Pons (tissue), 1 donor: Measurements from ENCODE around the gene UVRAG.
"Not testable (repeated sequence)": the region's sequence is repeated elsewhere in the genome, so short reads cannot be mapped to it uniquely, and the experiment has no call there.

Source experiments
- DNase-seq: peaks from one replicate; pipeline ENCODE4 v3.0.0-alpha.2; 2016; ENCODE audit warnings: low spot score

The UVRAG gene

DNA sequence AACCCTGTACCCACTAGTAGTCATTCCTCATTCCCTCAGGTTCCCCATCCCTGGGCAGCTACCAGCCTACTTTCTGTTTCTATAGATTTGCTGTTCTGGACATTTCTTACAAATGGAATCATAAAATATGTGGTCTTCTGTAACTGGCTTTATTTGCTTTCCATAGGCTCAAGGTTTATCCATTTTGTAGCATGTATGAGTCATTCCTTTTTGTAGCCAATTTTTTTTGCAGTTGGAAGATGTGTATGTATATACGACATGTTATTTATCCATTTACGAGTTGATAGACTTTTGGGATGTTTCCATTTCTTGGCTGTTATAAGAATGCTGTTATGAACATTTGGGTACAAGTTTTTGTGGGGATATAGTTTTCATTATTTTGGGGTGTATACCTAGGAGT is 260.7 kb downstream of the UVRAG start:
- DNase-seq, result no peak

DNA sequence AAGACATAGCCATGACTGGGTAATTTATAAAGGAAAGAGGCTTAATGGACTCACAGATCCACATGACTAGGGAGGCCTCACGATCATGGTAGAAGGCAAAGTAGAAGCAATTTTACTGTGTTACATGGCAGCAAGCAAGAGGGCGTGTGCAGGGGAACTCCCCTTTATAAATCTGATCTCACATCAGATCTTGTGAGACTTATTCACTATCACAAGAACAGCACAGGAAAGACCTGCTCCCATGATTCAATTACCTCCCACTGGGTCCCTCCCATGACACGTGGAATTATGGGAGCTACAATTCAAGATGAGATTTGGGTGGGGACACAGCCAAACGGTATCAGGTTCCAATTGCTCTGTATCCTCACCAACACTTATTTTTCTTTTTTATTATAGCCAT is 261.2 kb downstream of the UVRAG start:
- not testable (repeated sequence) for DNase-seq

DNA sequence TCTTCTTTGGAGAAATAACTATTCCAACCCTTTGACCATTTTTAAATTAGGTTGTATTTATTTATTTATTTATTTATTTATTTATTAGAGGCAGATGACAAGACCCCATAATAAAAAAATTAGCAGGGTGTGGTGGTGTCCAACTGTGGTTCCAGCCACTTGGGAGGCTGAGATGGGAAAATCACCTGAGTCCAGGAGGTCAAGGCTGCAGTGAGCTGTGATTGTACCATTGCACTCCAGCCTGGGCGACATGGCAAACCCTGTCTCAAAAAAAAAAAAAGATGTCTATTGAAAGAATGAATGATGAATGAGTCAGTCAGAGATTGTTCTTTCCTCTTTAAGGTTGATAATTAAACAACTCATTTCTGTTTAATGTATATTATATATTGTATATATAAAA is 261.7 kb downstream of the UVRAG start:
- no peak for DNase-seq

DNA sequence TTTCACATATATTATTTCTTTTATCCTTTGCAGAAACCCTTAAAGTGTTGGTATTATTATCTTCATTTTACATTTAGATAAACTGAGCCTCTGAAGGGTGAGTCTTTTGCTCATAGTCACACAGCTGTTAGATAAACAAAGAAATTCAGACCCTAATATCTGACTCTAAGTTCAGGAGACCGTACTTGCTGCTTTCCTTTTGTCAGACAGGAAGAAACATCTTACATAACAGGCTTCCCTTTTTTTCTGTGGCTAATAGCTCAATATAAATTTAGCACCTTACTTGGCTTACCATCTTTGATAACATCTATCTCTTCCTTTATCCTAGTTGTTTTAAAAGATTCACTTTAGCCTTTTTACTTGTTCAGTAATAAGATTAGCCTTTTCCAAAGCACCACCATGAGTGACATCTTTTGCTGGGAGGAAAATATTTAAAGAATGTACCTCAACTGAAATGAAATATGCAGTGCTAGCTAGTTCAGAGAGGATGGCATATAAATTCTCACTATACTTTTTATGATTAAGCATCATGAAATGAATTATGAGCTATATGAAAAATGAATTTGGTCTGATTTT is 262.7 kb downstream of the UVRAG start:
- DNase-seq, result peak; percentile 57

DNA sequence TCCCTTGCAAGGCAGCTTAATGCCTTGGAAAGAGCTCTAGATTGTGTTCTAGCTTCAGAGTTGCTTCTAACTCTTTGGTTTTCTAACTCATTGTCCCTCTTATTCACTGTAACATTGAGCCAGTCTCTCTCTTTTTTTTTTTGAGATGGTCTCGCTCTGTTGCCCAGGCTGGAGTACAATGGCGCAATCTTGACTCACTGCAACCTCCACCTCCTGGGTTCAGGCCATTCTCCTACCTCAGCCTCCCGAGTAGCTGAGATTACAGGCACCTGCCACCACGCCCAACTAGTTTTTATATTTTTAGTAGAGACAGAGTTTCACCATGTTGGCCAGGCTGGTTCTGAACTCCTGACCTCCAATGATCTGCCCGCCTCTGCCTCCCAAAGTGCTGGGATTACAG is 266.1 kb downstream of the UVRAG start:
- not testable (repeated sequence) for DNase-seq

DNA sequence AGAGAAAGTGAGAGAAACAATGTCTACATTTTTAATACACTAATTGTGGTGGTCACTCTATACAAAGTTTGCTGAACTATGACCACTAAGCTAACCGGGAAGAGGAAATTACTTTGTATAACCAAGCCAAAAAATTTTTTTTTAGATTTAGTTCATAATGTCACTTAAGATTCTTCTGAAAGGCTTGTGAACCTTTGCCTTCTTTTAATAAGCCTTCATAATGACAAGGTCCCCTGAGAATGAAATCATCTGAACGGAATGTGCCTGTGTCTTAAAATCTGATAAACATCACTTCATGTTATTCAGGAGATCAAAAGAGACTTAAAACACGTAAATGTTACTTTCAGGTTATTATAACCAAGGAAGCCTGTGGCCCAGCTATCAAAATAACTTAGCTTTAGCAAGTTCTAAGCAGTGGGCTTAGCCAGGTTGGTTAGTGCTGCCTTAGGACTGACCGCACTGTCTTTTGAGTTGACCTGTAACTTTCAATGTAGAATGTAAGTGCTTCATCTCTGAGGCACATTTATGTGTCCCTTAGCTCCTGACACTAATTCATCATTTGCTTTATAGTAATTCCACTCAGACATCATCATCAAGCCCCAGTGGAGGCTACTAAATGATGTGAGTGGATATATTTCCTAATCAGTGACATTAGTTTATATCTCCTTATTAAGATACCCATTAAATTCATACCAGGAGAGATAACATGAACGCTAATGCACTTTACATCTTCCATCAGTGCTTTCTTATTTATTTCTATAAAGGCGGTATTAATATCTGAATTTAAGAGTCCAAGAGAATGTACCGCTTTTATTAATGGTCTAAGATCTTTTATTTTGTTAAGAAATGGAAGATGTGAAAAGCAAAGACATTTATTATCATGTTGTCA is 268.8 kb downstream of the UVRAG start:
- DNase-seq, result peak; percentile 22

DNA sequence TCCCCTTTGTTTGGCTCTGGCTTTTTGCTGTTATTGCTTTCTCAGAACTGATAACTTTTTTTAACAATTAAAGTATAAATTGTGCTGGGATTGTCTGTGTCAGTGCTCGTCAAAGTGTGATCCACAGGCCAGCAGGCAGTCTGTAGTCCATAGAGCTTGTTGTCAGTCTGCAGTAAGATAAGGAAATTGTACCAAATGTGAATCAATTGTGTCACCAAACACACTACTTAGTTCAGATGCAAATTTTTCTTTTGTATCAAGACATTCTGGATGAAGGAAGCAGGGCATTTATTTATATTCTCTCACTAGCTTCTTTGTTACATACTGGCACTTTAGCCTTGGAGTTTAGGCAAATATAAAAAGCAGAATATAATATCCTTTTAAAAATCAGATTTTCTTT is 270.3 kb downstream of the UVRAG start:
- no peak for DNase-seq

DNA sequence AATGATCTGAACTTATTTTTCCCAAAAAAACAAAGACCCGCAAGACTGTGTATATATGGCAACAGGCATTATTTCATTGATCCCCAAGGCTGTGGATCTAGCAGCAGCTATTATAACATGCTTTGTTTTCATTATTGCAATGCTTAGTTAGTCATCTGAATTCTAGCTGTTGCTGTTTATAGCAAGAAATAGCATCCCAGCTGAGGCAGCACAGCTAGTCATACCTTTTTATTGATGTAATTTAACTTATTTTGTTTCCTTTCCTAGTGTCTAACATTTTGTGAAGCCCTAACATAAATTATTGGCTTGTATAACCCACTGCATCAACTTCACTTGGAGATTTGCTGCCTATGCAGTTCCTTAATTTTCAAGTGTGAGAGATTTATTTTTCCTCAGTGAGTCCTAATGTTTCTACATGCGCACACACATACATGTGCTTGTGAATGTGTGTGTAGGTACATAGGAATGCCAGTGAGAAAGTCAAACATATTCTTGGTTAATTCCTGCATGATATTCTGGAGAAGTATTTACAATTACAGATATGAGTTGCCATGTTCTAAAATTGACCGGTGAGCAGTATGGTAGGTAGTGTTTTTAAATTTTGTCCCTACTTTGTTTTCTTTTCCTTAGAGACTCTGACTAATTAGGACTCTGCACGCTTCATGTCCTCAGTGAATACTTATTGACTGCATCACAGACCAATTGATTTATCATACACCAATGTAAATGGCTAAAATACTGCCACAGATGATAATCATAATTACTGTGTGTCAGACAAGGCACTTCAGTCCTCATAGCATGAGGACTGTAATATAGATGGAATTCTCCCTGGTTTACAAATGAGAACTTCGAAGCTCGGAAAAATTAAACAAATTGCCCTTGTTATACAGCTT is 272.0 kb downstream of the UVRAG start:
- DNase-seq, result no peak

DNA sequence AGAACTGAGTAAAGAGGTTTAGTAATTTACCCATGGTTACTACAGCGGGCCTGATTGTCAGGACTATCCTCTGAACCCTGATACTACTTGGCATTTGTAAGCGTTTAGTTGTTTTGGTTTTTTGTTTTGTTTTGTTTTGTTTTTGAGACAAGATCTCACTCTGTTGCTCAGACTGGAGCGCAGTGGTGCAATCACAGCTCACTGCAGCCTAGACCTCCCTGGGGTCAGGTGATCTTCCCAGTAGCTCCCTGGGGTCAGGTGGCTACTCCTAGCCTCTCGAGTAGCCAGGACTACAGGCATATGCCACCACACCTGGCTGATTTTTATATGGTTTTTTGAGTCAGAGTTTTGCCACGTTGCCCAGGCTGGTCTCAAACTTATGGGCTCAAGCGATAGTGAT is 272.7 kb downstream of the UVRAG start:
- no peak for DNase-seq

DNA sequence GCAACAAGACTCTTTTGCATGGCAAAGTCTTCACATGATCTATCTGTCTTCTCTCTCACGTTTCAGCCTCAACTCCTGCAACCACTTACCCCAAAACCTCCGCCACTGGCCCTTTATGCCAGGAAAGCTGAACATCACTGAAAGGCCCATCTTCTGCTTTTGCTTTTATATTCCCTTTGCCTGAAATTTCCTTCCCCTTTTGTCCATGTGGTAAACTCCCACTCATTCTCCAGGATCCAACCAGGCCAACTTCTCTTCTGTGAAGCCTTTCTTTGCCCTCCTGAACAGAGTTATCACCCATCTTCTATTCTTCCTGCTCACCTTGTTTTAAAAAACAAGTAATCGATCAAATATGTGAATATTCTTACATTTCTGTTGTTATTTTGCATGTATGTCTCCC is 273.5 kb downstream of the UVRAG start:
- no peak for DNase-seq

DNA sequence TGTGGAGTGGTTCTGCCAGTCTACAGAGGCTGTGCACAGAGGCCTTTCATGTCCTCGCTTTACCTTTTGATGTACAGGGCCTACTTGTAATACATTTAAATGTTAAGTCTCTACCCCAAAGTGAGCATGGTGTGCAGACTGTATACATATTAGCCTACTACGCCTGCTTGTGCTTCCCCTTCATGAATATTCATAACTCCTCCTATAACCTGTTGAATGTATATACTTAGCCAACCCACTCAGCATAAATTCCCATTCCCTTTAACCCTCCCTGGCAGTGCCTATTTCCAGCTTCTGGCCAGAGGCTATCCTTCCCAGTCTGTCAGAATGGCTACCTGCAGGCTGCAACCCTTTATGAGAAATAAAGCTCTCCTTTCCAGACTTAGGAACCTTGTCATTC is 275.2 kb downstream of the UVRAG start:
- no peak for DNase-seq

DNA sequence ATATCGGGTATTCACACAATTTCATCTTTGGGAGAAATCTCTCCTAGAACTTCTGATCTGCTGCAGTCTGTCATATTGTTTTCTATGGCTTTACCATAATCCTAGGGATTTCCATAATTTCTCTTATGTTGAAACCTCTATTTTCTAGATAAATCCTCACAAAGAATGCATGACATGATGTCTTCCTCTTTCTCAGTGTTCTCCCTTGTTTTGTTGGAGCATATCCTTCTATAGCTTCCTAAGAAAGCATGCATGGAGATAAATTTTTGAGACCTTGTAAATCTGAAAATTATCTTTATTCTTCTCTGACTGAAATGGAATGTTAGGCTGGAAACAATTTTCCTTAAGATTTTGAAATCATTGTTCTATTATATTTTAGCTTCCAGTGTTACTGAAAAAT is 275.8 kb downstream of the UVRAG start:
- no peak for DNase-seq

DNA sequence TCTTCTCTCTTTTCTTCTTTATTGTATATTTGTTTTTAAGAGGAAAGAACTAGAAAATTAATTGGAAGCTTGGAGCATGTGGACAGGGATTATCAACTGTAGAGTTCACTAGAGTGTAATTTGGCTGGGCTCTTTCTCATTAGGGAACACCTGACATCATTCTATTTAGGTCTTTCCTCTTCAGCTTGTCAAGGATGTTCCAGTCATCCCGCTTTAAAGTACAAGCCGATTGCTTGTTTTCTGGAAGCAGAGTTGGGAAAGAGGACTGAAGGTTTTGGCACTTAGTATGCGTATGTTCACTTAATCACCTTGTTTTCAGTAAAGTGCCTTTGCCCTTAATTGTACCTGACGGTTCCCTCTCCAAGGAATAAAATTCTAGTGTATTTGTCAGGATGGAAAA is 279.7 kb downstream of the UVRAG start:
- DNase-seq, result no peak

DNA sequence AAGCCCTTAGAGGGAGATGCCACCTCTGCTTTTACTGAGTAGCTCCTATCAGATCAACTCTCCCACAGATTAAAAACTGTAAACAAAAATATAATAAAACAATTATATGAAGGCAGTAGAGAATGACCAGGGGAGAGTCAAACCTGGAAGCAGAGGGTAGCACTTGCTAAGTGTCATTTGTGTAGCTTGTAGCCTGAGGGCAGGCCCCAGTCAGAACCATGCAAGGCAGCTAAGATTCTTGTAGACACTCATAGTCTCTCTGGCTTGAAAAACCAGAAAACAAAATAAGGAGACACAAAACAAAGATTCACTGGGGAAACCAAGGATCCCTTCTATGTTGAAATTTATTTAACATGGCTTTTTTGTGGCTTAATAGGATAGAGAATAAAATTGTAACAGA is 280.9 kb downstream of the UVRAG start:
- no peak for DNase-seq

DNA sequence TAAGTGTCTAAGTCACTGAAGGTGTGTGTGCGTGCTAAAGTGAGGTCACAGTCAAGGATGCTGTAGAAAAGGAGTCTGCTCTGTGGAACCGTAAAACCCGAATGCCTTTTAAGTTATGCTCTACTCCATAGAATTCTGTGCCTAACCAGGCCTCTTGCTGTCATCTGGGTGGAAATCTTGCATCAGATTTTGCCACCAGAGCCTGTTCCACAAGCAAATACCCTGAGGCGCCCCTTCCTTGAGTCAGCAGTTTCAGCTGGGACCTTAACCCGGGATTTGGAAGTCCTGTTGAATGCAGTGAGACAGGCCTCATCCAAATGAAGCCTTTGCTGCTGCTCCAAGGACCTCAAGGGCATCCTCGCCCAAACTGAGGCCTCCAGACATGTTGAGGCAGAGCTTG is 281.5 kb downstream of the UVRAG start:
- DNase-seq, result no peak

DNA sequence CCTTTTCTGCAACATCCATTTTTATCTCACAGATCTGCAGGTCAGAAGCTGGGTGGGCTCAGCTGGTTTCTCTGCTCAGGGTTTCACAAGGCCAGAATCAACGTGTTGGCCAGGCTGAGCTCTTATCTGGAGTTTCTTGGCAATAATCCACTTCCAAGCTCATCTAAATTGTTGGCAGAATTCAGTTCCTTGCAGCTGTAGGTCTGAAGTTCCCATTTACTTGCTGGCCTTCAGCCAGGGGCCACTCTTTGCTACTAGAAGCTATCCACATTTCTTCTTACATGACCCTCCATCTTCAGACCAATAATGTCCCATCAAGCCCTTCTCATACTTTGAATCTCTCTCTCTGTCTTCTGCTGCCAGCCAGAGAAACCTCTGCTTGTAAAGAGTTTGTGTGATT is 287.8 kb downstream of the UVRAG start:
- DNase-seq, result no peak

DNA sequence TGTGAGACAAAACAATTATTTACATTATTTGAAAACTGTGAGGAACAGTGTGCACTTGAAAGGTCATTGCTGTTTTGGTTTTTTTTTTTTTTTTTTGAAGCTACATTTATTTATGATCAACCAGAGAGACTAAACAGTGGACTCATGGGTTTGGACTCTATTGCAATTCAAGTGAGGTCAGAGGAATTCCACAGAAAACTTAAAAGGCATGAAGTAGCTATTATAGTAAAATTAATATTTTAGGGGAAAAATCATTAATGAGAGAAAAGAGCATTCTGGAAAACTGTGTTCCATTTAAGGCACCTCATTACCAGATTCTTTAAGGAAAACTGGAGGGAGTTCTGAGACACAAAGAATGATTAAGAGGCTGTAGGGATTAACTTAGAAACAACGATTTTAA is 288.4 kb downstream of the UVRAG start:
- DNase-seq, result no peak

DNA sequence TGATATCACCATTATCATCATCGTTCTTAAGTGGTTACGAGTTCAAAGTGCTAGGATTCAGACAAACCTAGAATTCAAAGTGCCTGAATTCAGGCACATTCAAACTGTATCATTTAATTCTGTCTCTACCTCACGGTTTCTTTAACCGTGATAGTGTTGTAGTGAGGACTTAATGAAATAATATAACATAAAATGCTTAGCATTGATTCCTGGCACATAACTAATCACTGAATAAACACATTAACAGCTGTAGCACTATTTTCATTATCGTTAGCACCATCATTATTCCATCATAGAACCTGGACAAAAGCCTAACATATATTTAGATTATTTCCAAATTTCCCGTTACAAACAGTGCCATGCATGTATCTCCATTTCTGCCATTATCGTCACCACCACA is 289.3 kb downstream of the UVRAG start:
- no peak for DNase-seq

DNA sequence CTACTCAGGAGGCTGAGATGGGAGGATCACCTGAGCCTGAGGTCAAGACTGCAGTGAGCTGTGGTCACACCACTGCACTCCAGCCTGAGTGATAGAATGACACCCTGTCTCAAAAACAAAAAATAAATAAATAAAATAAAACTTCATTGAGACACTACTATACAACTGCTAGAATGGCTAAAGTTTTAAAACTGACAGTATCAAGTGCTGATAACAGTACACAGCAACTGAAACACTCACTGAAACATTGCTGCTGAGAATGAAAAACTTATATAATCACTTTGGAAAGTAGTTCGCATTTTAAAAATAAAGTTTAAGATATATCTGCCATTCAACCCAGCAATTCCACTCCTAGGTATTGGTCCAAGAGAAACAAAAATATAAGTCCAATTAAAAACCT is 290.6 kb downstream of the UVRAG start:
- DNase-seq, result no peak

DNA sequence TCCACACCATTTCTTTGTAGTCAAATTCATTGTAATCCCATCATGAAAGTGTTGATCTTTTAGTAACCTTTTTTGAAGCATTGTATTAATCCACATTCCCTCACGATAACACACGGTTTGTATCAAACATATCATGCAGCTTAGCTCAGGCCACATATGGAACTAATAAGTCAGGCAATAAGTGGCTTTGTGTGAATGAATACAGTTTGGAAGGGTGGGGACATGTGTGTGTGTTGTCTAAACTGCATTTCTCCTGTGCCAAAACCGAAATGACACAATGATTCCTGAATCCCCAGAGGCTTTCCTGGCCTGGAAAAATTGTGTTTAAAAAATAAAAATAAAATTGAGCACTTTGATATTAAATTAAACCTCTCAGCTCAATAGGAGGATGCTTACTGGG is 293.0 kb downstream of the UVRAG start:
- no peak for DNase-seq

DNA sequence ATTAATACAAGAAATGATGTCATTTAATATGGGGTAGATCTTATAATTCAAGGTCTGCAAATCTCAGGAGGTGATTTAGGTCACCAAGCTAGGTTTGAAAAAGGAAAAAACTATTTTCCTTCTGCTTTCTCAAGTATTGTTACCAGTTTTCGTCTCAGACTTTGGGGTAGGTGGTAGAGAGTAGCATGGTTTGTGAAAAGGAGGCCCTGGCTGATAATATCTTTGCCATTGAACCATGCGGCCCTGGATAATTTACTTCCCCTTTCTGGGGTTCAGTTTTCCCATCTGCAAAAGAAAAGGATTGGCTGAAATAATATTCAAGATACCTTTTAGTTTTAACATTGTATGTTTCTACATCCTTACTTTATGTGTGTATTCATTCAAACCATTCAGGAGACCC is 299.2 kb downstream of the UVRAG start:
- DNase-seq, result no peak

DNA sequence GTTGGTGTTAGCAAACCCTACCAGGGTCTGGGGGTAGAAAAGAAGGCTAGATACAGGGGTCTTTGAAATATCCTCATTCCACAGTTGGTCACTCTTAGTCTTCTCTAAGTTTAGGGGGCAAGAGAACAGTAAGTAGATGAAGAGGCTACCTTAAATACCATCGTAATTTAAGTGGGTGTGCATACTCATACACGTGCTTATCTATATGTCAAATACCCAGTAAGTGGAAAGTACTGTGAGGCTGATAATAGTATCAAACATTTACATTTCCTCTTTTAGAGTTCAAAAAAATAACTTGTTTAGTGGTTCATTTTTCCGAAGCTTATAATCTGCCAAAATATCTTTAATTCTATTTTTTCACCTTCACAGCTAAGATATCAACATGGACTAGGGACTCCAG is 300.5 kb downstream of the UVRAG start:
- no peak for DNase-seq

DNA sequence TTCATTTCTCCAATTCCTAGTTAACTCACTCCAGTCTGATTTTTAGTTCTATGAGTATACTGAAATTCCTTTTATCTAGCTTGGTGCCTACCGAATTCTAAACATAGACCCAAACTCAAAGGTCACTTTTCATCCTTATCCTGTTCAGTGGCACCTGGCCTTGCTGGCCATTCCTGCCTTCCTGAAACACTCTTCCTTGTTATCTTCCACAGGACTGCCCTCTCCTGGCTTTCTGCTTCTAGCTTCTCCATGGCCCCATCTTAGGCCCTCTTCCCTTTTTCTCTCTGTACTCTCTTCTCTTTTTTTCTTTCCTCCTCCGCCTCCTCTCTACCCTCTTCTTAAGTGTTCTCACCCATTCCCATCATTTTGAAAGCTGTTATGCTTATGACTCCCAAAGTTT is 304.0 kb downstream of the UVRAG start:
- DNase-seq, result peak; percentile 34
